Measurements from ENCODE around the gene ATP5F1D.

ATP5F1D gene

GRCh38 chr19:1269065-1269477, 27.5 kb downstream of the ATP5F1D start, which contains the start of gene CIRBP:
Gene CIRBP, plus strand, starts transcription at chr19:1269332. Its CDS starts 1,602 bp downstream, at chr19:1270934.
- peak within 1 kb of the TSS; percentile 81 for H3K4me3 ChIP-seq (ENCODE audit: low read depth, low read length)

GRCh38 chr19:1269478-1270212, 28.1 kb downstream of the ATP5F1D start:
- peak overlapping the region; percentile 81 for H3K4me3 ChIP-seq (ENCODE audit: low read depth, low read length)
- TF ChIP-seq CTCF (IDR thresholded peaks at IDR 0.05; ENCODE audit: low read depth, low read length), result no peak

More at GRCh38 chr19:1269065-1269477, 27.5 kb downstream of the ATP5F1D start, which contains the start of gene CIRBP:
- TF ChIP-seq CTCF (IDR thresholded peaks at IDR 0.05; ENCODE audit: low read depth, low read length), result no peak

- peak overlapping the region; percentile 81 for H3K4me3 ChIP-seq (ENCODE audit: low read depth, low read length)
- no peak for TF ChIP-seq CTCF (IDR thresholded peaks at IDR 0.05; ENCODE audit: low read depth, low read length)
Measured at GRCh38 chr19:1270213-1270853, 28.8 kb downstream of the ATP5F1D start.

GRCh38 chr19:1270854-1271527, 29.4 kb downstream of the ATP5F1D start:
- TF ChIP-seq CTCF (IDR thresholded peaks at IDR 0.05; ENCODE audit: low read depth, low read length), result no peak
- peak overlapping the region; percentile 81 for H3K4me3 ChIP-seq (ENCODE audit: low read depth, low read length)

- no peak for TF ChIP-seq CTCF (IDR thresholded peaks at IDR 0.05; ENCODE audit: low read depth, low read length)
- no peak overlapping the region for H3K4me3 ChIP-seq (ENCODE audit: low read depth, low read length)
Measured at GRCh38 chr19:1271528-1272422, 30.2 kb downstream of the ATP5F1D start.

GRCh38 chr19:1272423-1273262, 31.1 kb downstream of the ATP5F1D start:
- no peak for TF ChIP-seq CTCF (IDR thresholded peaks at IDR 0.05; ENCODE audit: low read depth, low read length)
- no peak overlapping the region for H3K4me3 ChIP-seq (ENCODE audit: low read depth, low read length)

Measured in WI38 (cell line).